HEK293 (cell line): ENCODE measurements around the gene MPC1.

Experiments used
- CTCF ChIA-PET: fragments of 350-600 bp; formaldehyde crosslinking; extraction: SDS; loops from one replicate; lab custom pipeline; 2021; ENCODE audit warnings: antibody characterized with exemption; lab: Yijun Ruan, JAX
- POLR2A ChIA-PET: fragments of 300-600 bp; formaldehyde crosslinking; extraction: SDS; loops from one replicate; lab custom pipeline; 2020; ENCODE audit warnings: antibody characterized with exemption, inconsistent platforms; lab: Yijun Ruan, JAX
- H3K27ac ChIP-seq: fragments of 200-500 bp; sonication (Bioruptor generic); 2 replicates; pipeline ENCODE4 v1.5.1; 2014; ENCODE audit warnings: low read depth, low read length, control low read depth, inconsistent platforms; ENCODE audit errors: extremely low read depth
- H3K36me3 ChIP-seq, 2 experiments: fragments of 200-500 bp in 1 of 2; sonication (Bioruptor generic) in 1 of 2; 1 replicate in 1 of 2; 2 replicates in 1 of 2; pipeline ENCODE4 v1.5.1; 2014 to 2017; ENCODE audit warnings: inconsistent platforms in 2 of 2, low read length in 2 of 2; ENCODE audit not compliant: control insufficient read depth in 2 of 2, insufficient read depth in 1 of 2
- H3K4me1 ChIP-seq: fragments of 200-500 bp; sonication (Bioruptor generic); 2 replicates; pipeline ENCODE4 v1.5.1; 2014; ENCODE audit warnings: mild to moderate bottlenecking, low read length, inconsistent platforms; ENCODE audit not compliant: control insufficient read depth, insufficient read depth
- H3K4me3 ChIP-seq: 2 replicates; pipeline ENCODE4 v1.5.1; 2011; ENCODE audit warnings: low read depth, mild to moderate bottlenecking, control low read depth, low read length, moderate library complexity
- H3K9me3 ChIP-seq: fragments of 200-500 bp; sonication (Bioruptor generic); 2 replicates; pipeline ENCODE4 v1.5.1; 2014; ENCODE audit warnings: low read depth, low read length, inconsistent platforms; ENCODE audit not compliant: control insufficient read depth, insufficient read depth
- IKZF3 ChIP-seq: fragments of 450-650 bp; IDR thresholded peaks from 2 replicates; pipeline ENCODE4 v1.5.0; 2018; ENCODE audit warnings: missing biosample characterization, mild to moderate bottlenecking, missing genetic modification characterization, moderate library complexity
- KLF16 ChIP-seq: fragments of 450-650 bp; formaldehyde crosslinking; IDR thresholded peaks from 2 replicates; pipeline ENCODE4 v1.5.1; 2017; ENCODE audit warnings: missing biosample characterization, missing genetic modification characterization
- OSR2 ChIP-seq: fragments of 450-650 bp; formaldehyde crosslinking; IDR thresholded peaks from 2 replicates; pipeline ENCODE4 v1.5.1; 2016; ENCODE audit warnings: missing biosample characterization, missing genetic modification characterization
- REPIN1 ChIP-seq: fragments of 450-650 bp; formaldehyde crosslinking; IDR thresholded peaks from 2 replicates; pipeline ENCODE4 v1.5.1; 2017; ENCODE audit warnings: missing biosample characterization, missing genetic modification characterization, low read depth
- ZBTB11 ChIP-seq: fragments of 450-650 bp; formaldehyde crosslinking; conservative IDR thresholded peaks from 2 replicates; pipeline ENCODE4 v1.5.1; 2016; ENCODE audit warnings: low read depth, missing biosample characterization, missing genetic modification characterization
- ZBTB17 ChIP-seq: fragments of 450-650 bp; formaldehyde crosslinking; IDR thresholded peaks from 2 replicates; pipeline ENCODE4 v1.5.1; 2016; ENCODE audit warnings: missing biosample characterization, missing genetic modification characterization
- ZBTB48 ChIP-seq: fragments of 450-650 bp; formaldehyde crosslinking; IDR thresholded peaks from 2 replicates; pipeline ENCODE4 v1.5.1; 2016; ENCODE audit warnings: missing biosample characterization, missing genetic modification characterization
- ZBTB6 ChIP-seq: fragments of 450-650 bp; formaldehyde crosslinking; IDR thresholded peaks from 2 replicates; pipeline ENCODE4 v1.5.1; 2017; ENCODE audit warnings: missing biosample characterization, missing genetic modification characterization
- ZNF16 ChIP-seq: fragments of 450-650 bp; formaldehyde crosslinking; IDR thresholded peaks from 2 replicates; pipeline ENCODE4 v1.5.1; 2016; ENCODE audit warnings: low read depth, missing biosample characterization, missing genetic modification characterization
- ZNF2 ChIP-seq: fragments of 450-650 bp; formaldehyde crosslinking; IDR thresholded peaks from 2 replicates; pipeline ENCODE4 v1.5.1; 2016; ENCODE audit warnings: missing biosample characterization, missing genetic modification characterization
- ZNF394 ChIP-seq: fragments of 450-650 bp; formaldehyde crosslinking; IDR thresholded peaks from 2 replicates; pipeline ENCODE4 v1.5.1; 2016; ENCODE audit warnings: missing biosample characterization, missing genetic modification characterization, mild to moderate bottlenecking, moderate library complexity, borderline replicate concordance
- ZNF423 ChIP-seq: fragments of 450-650 bp; formaldehyde crosslinking; IDR thresholded peaks from 2 replicates; pipeline ENCODE4 v1.5.1; 2016; ENCODE audit warnings: missing biosample characterization, missing genetic modification characterization
- ZNF426 ChIP-seq: fragments of 450-650 bp; formaldehyde crosslinking; IDR thresholded peaks from 2 replicates; pipeline ENCODE4 v1.5.1; 2017; ENCODE audit warnings: missing biosample characterization, missing genetic modification characterization, mild to moderate bottlenecking, inconsistent platforms, moderate library complexity
- ZNF433 ChIP-seq: fragments of 450-650 bp; formaldehyde crosslinking; IDR thresholded peaks from 2 replicates; pipeline ENCODE4 v1.5.1; 2016; ENCODE audit warnings: missing biosample characterization, missing genetic modification characterization, low read depth
- ZNF560 ChIP-seq: fragments of 450-650 bp; formaldehyde crosslinking; IDR thresholded peaks from 2 replicates; pipeline ENCODE4 v1.5.1; 2017; ENCODE audit warnings: missing biosample characterization, missing genetic modification characterization, borderline replicate concordance
- ZNF621 ChIP-seq: fragments of 450-650 bp; formaldehyde crosslinking; IDR thresholded peaks from 2 replicates; pipeline ENCODE4 v1.5.1; 2017; ENCODE audit warnings: missing biosample characterization, missing genetic modification characterization
- ZNF701 ChIP-seq: fragments of 450-650 bp; formaldehyde crosslinking; IDR thresholded peaks from 2 replicates; pipeline ENCODE4 v1.5.1; 2016; ENCODE audit warnings: missing biosample characterization, missing genetic modification characterization
- ZNF707 ChIP-seq: fragments of 450-650 bp; formaldehyde crosslinking; IDR thresholded peaks from 2 replicates; pipeline ENCODE4 v1.5.1; 2016; ENCODE audit warnings: missing biosample characterization, missing genetic modification characterization
- ZNF830 ChIP-seq: fragments of 450-650 bp; IDR thresholded peaks from 2 replicates; pipeline ENCODE4 v1.5.0; 2018; ENCODE audit warnings: missing biosample characterization, missing genetic modification characterization, low read depth, mild to moderate bottlenecking, moderate library complexity
- ZSCAN16 ChIP-seq: fragments of 450-650 bp; formaldehyde crosslinking; IDR thresholded peaks from 2 replicates; pipeline ENCODE4 v1.5.1; 2016; ENCODE audit warnings: missing biosample characterization, missing genetic modification characterization
- ZSCAN18 ChIP-seq: fragments of 450-650 bp; formaldehyde crosslinking; IDR thresholded peaks from 2 replicates; pipeline ENCODE4 v1.5.1; 2016; ENCODE audit warnings: missing biosample characterization, missing genetic modification characterization

MPC1 gene

GRCh38 chr6:166413491-166413951, 30.8 kb upstream of the MPC1 start:
- no peak overlapping the region for H3K4me3 ChIP-seq
- no peaks in the 10 kb centered on the region for H3K9me3 ChIP-seq
- ChIA-PET CTCF (no interaction called here), POLR2A (no interaction called here)
- no peaks in the 10 kb centered on the region for H3K4me1 ChIP-seq
- no peak overlapping the region for H3K27ac ChIP-seq
- peaks cover 0 to 2% of the 10 kb centered on the region in 2 experiments; a peak in 2 of 3 replicates for H3K36me3 ChIP-seq
- TF ChIP-seq ZNF701 (tag by site-specific recombination), result no peak
- no peak for TF ChIP-seq ZBTB48 (tag by site-specific recombination)
- TF ChIP-seq ZBTB6, result no peak
- TF ChIP-seq ZNF560 (tag by site-specific recombination), result no peak
- no peak for TF ChIP-seq REPIN1 (tag by site-specific recombination)
- no peak for TF ChIP-seq ZNF423 (tag by site-specific recombination)
- TF ChIP-seq ZNF621 (tag by site-specific recombination), result no peak
- TF ChIP-seq IKZF3 (tag by site-specific recombination), result no peak
- TF ChIP-seq KLF16 (tag by site-specific recombination), result no peak
- no peak for TF ChIP-seq OSR2 (tag by site-specific recombination)
- TF ChIP-seq ZBTB17 (tag by site-specific recombination), result no peak

- ChIA-PET CTCF (no interaction called here), POLR2A (no interaction called here)
- no peaks in the 10 kb centered on the region for H3K9me3 ChIP-seq
- no peak overlapping the region for H3K27ac ChIP-seq
- no peaks in the 10 kb centered on the region for H3K4me1 ChIP-seq
- H3K4me3 ChIP-seq, result no peak overlapping the region
- no peaks in the 10 kb centered on the region; a peak in 1 of 3 replicates for H3K36me3 ChIP-seq
- TF ChIP-seq ZNF433 (tag by site-specific recombination) (no peak), ZNF2 (tag by site-specific recombination) (no peak), ZSCAN18 (tag by site-specific recombination) (no peak), ZBTB48 (tag by site-specific recombination) (no peak)
Observed at GRCh38 chr6:166412911-166413384, 30.2 kb upstream of the MPC1 start.

GRCh38 chr6:166412156-166412910, 29.6 kb upstream of the MPC1 start:
- ChIA-PET CTCF (no interaction called here), POLR2A (no interaction called here)
- Histone ChIP-seq H3K9me3 (no peaks in the 10 kb centered on the region), H3K27ac (no peak overlapping the region), H3K4me1 (no peaks in the 10 kb centered on the region), H3K36me3 (no peaks in the 10 kb centered on the region; a peak in 1 of 3 replicates), H3K4me3 (no peak overlapping the region)
- TF ChIP-seq ZNF394 (tag by site-specific recombination), result no peak
- no peak for TF ChIP-seq ZNF426 (tag by site-specific recombination)
- no peak for TF ChIP-seq ZNF830
- no peak for TF ChIP-seq ZNF16
- TF ChIP-seq ZNF707 (tag by site-specific recombination), result no peak
- TF ChIP-seq ZSCAN16 (tag by site-specific recombination), result no peak
- no peak for TF ChIP-seq ZBTB11 (tag by site-specific recombination)
